Adipocyte (in vitro differentiated cells): ENCODE measurements around the gene MYB.
"Not testable (repeated sequence)": the region's sequence is repeated elsewhere in the genome, so short reads cannot be mapped to it uniquely, and the experiment has no call there.

Source experiments
- DNase-seq: peaks from one replicate; pipeline ENCODE4 v3.0.0-alpha.2; 2015; ENCODE audit warnings: low read depth
- H3K27me3 ChIP-seq: replicated peaks from 2 replicates; pipeline ENCODE4 v1.7.0; 2013; ENCODE audit warnings: mild to moderate bottlenecking, low read length, moderate library complexity; ENCODE audit not compliant: control insufficient read depth, insufficient read depth
- H3K36me3 ChIP-seq: 2 replicates; pipeline ENCODE4 v1.7.0; 2013; ENCODE audit warnings: low read length, mild to moderate bottlenecking, moderate library complexity; ENCODE audit not compliant: control insufficient read depth, insufficient read depth, severe bottlenecking
- H3K4me1 ChIP-seq: 2 replicates; pipeline ENCODE4 v1.7.0; 2013; ENCODE audit warnings: mild to moderate bottlenecking, low read length, moderate library complexity; ENCODE audit not compliant: control insufficient read depth, insufficient read depth
- H3K4me3 ChIP-seq: 2 replicates; pipeline ENCODE4 v1.7.0; 2013; ENCODE audit warnings: mild to moderate bottlenecking, low read length, moderate library complexity
- H3K9ac ChIP-seq: 2 replicates; pipeline ENCODE4 v1.7.0; 2013; ENCODE audit warnings: mild to moderate bottlenecking, low read length, moderate library complexity
- H3K9me3 ChIP-seq: 2 replicates; pipeline ENCODE4 v1.7.0; 2013; ENCODE audit warnings: mild to moderate bottlenecking, low read length, moderate library complexity; ENCODE audit not compliant: control insufficient read depth

The MYB gene

DNA sequence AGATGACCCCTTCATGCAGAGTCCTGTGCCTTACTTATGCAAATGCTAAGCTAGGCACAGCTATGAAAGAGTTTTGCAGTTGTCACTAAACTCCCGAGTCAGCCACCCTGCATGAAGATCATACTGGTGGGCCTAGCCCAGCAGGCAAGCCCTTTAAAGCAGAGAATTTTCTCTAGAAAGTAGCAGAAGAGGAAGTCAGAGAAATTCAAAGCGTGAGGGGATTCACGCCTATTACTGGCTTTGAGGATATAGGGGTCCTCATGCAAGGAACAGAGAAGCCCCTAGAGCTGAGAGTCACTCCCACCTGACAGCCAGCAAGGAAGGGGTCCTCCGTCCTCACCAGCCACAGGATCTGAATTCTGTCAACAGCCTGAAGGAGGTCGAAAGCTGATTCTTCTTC is 54.6 kb downstream of the MYB start:
- Histone ChIP-seq H3K4me3 (no peak overlapping the region), H3K4me1 (peaks cover 5% of the 10 kb centered on the region), H3K36me3 (no peaks in the 10 kb centered on the region), H3K27me3 (peaks cover 5% of the 10 kb centered on the region), H3K9ac (no peak overlapping the region), H3K9me3 (no peaks in the 10 kb centered on the region)
- no peak for DNase-seq

DNA sequence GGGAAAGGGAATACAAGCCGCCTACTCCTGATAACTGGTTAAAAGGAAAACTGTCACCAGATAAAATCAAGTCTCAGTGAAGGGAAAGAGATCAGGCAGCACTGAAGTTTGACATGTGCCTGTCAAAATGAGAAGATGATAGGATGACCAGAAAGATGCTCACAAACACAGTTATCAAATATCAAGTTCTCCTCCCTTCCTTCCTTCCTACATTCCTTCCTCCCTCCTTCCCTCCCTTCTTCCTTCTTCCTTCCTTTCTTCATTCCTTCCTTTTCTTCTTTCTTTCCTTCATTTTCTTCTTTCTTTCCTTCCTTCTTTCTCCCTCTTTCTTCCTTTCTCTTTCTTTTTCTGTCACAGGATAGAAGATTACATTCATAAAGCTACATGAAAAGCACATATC is 55.2 kb downstream of the MYB start:
- no peak overlapping the region for H3K9ac ChIP-seq
- peaks cover 5% of the 10 kb centered on the region for H3K27me3 ChIP-seq
- no peaks in the 10 kb centered on the region for H3K9me3 ChIP-seq
- H3K4me3 ChIP-seq: no peak overlapping the region
- no peaks in the 10 kb centered on the region for H3K4me1 ChIP-seq
- no peaks in the 10 kb centered on the region for H3K36me3 ChIP-seq
- no peak for DNase-seq

DNA sequence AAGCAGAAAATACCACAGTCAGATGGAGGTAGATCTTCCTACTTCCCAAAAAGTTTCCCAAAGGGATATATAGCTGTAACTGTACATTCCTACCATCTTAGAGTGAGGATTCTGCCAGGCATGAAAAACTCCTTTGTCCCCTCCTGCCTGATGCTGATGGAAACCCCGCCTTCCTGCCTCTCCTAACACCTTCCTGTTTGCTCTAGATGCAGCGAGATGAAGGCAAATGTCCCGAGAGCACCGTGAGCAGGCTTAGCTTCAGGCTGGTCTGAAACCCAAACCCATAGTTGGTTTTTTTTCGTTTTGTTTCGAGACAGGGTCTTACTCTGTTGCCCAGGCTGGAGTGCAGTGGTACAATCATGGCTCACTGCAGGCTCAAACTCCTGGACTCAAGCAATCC is 55.6 kb downstream of the MYB start:
- H3K9me3 ChIP-seq: no peaks in the 10 kb centered on the region
- DNase-seq: no peak
- H3K27me3 ChIP-seq: peaks cover 5% of the 10 kb centered on the region
- no peak overlapping the region for H3K4me3 ChIP-seq
- no peaks in the 10 kb centered on the region for H3K36me3 ChIP-seq
- no peaks in the 10 kb centered on the region for H3K4me1 ChIP-seq
- no peak overlapping the region for H3K9ac ChIP-seq

DNA sequence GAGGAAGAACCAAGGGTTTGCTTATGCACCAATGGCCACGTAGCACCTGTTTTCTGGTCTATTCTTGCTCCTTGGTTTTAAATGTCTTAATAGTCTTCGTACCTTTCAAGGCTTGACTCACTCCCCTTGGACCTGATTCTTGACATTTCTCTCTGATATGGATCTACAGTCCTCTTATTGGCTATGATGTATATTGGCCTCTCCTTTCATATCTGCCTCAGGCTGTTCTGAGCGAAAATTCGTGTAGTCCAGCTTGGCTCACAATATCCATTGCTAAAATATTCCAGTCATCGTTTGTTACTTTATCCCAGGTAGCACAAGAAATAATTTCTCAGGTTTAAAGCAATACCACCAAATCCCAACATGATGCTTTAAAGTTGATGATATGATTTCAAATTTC is 59.6 kb downstream of the MYB start:
- Histone ChIP-seq H3K9ac (no peak overlapping the region), H3K36me3 (no peaks in the 10 kb centered on the region), H3K9me3 (no peaks in the 10 kb centered on the region), H3K4me1 (no peaks in the 10 kb centered on the region), H3K4me3 (no peak overlapping the region), H3K27me3 (peaks cover 5% of the 10 kb centered on the region)
- DNase-seq: no peak

DNA sequence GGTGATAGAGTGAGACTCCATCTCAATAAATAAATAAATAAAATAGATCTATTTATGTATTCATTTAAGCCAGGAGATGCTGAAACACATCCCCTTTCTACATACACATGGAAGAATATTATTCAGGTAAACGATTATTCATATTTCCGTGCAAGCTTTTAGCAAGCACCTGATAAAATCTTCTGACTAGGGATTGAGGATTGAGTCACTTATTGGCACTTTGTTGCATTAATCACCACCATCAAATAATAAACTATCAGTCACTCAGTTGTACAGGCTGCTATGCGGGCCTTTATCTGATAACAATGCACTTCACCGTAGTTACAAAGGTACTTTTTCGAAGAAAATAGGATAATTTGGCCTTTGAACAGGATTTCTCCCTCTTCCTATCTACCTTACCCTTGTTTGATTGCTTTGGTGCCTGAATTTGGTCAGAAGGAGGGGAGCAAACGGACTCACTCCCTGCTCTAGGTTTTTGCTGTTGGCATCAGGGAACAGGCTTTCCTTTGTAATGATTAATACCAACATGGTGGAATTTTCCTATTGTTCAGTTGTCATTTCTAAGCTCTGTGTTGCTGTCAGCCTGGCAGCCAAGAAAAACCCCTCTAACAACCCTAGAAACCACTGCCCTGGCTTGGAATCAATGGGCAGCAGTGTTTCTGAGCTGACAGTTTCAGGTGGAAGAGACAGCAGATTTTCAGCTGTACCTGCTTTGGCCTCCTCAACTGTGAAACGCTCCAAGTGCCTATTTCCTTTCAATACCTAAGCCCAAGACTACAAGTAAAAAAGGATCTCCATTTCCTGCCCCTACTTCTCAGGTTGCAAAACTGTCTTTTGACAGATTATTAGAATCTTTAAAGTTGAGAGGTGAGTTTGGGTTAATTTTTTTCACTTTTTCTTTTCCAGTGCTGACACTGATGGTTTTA is 63.0 kb downstream of the MYB start:
- no peaks in the 10 kb centered on the region for H3K36me3 ChIP-seq
- DNase-seq: no peak
- H3K4me1 ChIP-seq: no peaks in the 10 kb centered on the region
- no peak overlapping the region for H3K4me3 ChIP-seq
- no peaks in the 10 kb centered on the region for H3K9me3 ChIP-seq
- no peak overlapping the region for H3K9ac ChIP-seq
- no peaks in the 10 kb centered on the region for H3K27me3 ChIP-seq

DNA sequence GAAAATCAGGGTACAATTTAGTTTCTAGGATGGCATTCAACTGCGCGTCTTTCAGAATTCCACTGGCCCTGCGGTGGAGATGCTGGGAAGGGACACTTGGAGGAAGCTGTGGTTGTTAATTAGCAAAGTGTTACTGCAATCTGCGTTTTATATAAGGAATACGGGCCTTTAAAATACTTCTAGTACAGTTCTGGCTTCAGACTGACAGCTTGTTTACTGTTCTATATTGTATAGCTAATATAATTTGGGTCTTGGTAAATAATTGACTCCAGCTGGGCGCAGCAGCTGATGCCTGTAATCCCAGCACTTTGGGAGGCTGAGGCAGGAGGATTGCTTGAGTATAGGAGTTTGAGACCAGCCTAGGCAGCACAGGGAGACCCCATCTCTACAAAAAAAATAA is 63.7 kb downstream of the MYB start:
- Histone ChIP-seq H3K27me3 (no peaks in the 10 kb centered on the region), H3K9ac (no peak overlapping the region), H3K4me3 (no peak overlapping the region), H3K36me3 (no peaks in the 10 kb centered on the region), H3K9me3 (no peaks in the 10 kb centered on the region), H3K4me1 (no peaks in the 10 kb centered on the region)
- DNase-seq: no peak

DNA sequence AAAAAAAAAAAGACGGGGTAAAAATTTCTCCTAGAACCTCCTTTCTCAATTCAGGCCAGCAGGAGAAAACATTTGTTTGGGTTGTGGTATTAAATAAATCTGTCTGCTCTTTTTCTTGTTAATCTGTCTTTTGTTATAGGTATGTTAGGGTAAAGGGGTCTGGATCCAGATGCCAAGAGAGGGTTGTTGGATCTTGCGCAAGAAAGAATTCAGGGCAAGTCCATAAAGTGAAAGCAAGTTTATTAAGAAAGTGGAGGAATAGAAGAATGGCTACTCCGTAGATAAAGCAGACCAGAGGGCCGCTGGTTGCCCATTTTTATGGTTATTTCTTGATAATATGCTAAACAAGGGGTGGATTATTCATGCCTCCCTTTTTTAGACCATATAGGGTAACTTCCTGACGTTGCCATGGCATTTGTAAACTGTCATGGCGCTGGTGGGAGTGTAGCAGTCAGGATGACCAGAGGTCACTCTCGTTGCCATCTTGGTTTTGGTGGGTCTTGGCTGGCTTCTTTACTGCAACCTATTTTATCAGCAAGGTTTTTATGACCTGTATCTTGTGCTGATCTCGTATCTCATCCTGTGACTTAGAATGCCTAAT is 65.4 kb downstream of the MYB start:
- H3K9me3 ChIP-seq, H3K27me3 ChIP-seq, DNase-seq: not testable (repeated sequence)

DNA sequence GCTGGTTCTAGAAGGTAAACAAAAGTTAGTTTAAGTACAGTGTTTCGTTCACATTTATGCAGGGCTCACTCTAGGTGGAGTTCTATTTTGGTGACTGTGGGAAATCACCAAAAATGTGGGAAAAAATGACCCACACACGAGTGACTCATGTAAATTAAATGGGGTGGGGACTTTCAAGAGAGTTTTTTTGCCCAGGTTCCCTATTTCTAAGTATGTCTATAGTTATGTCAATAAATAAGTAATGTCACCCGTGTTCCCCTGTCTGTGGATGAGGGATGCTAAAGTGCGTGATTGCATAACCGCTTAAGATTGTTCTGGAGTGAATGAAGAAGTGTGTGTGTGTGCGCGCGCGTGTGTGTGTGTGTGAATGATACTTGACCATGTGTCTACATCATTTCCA is 69.1 kb downstream of the MYB start:
- no peak for DNase-seq

More for the DNA sequence above, 65.4 kb downstream of the MYB start:
- H3K9ac ChIP-seq, H3K4me3 ChIP-seq, H3K36me3 ChIP-seq, H3K4me1 ChIP-seq: not testable (repeated sequence)

DNA sequence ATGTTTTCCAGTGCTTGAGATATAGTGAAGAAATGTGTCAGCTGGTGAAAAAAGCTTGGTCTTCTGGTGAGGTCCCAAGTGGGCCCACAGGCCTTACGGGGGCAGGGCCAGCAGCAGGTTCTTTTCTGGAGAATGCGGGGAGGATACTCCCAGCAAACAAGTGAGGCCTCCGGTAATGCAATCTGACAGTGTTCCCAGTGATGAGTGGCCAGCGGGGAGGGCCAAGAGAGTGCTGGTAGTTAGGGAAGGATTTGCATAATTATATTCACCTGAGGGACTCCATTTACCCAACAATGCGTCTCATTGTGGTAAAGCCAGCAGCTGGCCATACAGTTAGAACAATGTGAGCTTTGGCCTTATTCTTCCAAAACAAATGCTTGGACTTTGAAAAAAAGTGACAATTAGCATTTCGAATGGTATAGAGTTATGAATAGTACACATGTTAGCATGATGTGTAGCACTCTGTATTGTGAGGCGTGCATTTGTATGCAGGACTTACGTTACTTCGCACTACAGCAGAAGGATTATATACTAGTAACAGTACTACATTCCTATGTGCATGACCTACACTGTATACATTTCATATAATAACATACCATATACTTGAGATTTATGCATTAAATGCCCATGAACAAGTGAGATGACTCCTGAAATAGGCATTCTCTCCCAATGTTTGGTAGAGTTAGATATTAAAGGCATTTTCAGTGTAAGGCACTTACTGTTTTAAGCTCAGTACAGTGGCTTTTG is 69.8 kb downstream of the MYB start:
- DNase-seq: no peak
- Histone ChIP-seq H3K9ac (no peak overlapping the region), H3K27me3 (peaks cover 4% of the 10 kb centered on the region), H3K9me3 (no peaks in the 10 kb centered on the region), H3K36me3 (no peaks in the 10 kb centered on the region), H3K4me3 (no peak overlapping the region), H3K4me1 (no peaks in the 10 kb centered on the region)

More for the DNA sequence above, 69.1 kb downstream of the MYB start:
- H3K36me3 ChIP-seq: no peaks in the 10 kb centered on the region
- H3K4me3 ChIP-seq: no peak overlapping the region
- H3K9me3 ChIP-seq: no peaks in the 10 kb centered on the region
- no peaks in the 10 kb centered on the region for H3K27me3 ChIP-seq
- H3K4me1 ChIP-seq: no peaks in the 10 kb centered on the region
- no peak overlapping the region for H3K9ac ChIP-seq

DNA sequence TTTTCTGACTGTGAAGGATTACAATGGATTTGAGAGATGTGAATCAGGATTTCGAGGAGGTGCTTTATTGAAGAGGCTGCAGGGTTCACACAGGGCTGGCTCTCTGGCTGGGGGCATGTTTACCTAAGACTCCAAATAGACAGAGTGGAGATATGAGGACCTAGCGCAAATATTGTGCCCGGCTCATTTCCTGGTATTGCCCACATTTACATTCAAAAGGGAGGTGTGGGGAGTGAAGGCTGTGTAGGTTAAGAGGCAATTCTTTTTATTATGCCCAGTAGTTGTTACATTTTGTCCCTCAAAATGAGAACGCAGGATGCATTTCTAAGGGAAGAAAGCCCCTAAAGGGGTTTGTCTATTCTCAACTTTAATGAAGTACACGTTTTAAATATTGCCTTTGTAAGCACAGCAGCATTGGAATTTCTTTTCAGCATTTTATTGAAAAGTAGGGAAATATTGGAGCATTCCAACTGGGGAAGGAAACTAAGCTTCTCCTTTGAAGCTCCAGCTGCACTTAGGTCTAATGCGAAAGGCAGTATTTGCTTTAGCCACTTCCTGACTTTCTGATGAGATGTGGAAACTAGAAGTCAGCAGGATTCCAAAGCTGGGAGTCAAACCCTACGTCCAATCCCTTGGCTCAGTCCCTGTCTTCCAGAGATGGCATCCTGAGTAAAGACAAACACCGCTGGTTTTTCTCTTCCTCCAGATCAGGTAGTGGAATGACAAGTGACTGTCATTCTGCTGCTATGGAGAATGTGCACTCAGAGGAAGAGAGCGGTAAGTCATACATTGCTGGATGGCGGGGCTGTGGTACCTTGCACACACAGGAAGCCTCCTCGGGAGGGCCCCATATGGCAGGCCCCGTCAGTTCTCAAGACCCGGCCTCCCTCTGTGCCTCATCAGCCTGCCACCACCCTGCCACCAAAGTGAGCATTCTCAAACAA is 70.7 kb downstream of the MYB start:
- Histone ChIP-seq H3K9me3 (no peaks in the 10 kb centered on the region), H3K4me3 (no peak overlapping the region), H3K36me3 (no peaks in the 10 kb centered on the region), H3K9ac (no peak overlapping the region), H3K4me1 (no peaks in the 10 kb centered on the region), H3K27me3 (peaks cover 4% of the 10 kb centered on the region)
- DNase-seq: no peak
